Nucleus accumbens (tissue), 56 donors: Measurements from ENCODE around the gene CCDC167.

Experiments used
- DNase-seq, 56 donors: peaks; one replicate each; lab custom pipeline; 2025; lab: John Stamatoyannopoulos, UW

The CCDC167 gene

DNA sequence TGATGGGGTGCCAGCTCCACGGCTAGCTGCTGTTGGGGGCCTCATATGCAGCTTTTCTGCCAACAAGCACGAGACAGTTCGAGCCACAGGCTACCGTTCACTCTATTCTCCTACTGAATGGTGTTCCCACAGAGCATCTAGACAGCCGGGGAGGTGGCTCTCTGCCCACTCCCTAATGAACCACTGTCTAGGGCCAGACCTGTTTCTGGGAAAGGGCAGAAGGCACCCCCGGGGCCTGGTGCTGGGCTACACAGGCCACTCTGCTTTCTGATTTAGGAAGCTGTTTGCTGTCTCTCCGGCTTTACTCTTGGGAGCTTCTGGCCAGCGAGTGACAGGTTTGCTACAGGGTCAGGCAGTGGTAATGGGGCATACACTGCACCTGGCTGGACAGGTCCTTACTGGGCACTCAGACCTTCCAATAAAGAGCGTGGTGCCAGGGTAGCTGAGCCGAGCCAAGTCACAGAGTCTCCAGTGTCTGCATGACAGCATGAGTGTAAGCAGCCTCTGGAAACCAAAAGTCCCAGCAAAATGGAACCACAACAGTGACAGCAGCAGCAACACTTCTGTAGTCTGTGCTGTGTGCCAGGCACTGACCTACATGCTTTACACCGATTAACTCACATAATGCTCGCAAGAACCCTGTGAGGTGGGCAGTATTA lies 8.4 kb downstream of the CCDC167 start:
- peak in 3 of 56 donors; percentile 14 to 32 (median 17) for DNase-seq

DNA sequence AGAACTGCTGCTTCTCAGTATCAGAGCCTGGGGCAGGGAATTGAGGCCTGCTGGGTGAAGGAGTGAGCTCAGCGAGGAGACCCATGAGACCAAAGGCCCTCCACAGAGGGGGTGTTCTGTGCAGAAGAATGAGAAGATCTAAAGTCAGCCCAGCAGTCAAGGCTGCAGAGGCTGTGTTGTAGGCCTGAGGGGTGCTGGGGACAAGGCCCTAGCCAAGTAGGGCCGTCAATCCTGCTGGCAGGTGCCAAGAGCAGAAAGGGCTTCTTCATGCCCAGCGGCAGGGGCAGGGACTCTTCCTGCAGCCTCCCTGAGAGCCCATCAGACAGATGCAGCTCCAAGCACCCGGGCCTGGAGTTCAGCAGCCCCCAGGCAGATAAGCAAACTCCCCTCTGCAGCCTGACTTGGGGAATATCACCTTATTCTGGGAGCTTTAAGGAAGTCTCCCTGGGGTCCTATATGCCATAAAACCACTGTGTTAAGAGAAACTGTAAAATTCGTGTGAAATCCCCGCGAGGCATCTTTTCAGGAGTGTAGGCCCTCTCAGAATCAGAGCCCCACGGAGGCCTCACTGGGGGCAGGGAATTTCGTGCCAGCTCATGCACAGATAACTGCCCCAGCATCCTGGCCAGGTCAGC lies 9.0 kb downstream of the CCDC167 start:
- DNase-seq = no peak

DNA sequence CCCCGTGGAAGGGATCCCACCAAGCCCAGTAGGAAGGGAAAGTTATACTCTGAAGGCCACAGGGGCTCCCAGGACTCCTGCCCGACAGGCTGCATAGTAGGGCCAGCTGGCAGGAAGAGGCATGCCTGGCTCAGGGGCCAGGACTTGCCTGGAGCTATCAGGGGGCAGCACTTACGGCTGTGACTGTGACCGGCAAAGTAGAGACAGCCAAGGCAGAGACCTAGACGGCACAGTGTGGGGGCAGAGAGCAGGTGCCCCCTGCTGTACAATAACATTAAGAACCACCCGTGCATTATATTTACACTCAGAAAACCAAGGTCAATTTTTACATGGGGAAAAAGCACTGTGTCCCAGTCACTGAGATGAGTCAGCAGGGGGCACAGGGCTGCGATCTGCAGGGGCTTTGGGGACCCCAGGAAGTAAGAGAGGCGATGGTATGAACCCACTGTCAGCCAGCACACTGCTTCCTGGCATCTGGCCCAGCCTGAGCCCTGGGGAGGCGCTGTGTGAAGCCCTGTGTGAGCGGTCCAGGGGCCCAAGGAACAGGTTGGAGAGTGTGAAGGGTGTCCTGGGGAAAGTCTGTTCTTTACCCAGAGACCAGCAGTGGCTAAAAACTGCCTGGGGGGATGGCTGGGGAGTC lies 9.9 kb downstream of the CCDC167 start:
- peak in 2 of 56 donors; percentile 14 to 28 for DNase-seq

DNA sequence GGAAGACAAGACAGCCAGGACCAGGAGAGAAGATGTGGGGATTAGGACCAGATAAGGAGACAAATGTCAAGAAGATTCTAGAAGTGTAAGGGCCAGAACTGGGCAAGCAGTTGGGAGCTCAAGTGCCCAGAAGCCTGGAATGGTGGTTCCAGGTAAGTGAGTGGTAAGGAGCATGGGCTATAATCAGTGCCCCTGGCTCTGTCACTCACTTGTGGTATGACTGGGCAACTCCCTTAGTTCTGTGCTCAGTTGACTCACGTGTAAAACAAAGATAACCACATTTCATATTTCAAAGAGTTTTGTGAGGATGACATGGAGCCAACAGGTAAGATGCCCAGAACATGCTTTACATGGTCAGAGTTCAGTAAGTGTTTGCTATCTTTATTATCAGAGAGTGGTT lies 11.2 kb downstream of the CCDC167 start:
- no peak for DNase-seq

DNA sequence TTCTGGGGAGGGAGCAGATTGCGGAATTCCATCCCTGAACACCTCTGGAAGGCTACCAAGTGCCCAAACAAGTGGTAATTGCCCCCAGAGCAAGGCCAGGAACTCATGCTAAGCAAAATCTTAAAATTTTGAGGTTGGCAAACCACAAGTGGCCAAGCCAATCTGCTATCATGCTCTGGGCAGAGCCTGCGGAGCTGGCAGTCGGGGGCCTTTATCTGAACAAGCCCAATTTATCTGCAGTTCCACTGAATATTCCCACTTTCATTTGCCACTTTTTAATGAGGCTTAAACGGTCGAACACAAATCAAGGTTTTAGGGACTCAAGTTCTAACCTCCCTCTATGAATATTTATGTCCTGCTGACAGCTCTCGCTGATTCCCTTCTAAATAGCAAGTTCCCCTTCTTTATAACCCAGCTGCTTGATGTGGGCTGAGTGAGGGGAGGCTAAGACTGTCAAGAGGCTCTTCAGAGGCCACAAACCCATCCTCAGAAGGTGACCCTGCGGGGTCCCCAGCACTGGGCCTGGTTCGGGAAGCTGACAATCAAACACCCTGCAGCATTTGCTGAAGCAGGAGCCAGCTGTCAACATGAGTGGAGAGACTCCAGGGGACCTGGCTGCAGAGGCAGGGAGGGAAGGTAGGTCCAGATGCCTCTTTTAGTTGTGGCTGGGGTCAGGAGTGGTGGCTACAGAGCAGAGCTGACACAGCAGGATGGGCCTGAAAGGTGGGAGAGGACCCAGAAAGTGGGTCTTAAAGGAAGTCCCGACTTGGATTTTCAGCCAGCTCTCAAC lies 11.9 kb downstream of the CCDC167 start:
- no peak for DNase-seq

DNA sequence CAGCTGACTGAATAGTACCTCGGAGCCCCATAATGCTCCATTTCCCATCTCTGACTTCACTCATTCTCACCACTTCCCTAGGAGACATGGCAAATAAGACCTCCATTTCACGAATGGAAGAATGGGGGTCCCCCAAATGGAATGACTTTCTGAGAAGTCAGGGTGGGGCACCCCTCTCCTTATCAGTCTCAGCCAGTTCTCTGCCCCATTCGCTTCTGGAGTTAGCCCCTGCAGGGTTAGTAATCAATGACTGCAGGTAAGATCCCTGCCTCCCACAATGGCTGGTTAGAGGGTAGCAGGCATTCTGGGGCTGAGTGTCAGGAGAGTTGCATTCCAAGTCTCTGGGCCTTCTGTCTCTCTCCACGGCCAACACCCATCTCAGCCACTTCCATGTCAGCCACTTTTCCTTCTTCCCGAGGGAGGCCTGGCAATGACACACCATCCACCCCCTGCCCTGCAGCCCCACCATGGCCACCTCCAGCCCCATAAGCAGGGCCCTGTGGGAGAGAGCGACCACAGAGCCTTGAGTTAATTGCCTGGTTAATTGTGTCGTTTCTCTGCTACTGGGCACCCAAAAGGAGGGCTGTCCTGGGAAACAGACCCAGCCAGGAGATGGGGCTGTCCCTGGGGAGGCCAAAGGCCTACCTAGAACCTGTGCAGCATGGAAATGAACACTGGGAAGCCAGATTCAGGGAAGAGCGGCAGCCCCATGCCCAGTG lies 13.4 kb downstream of the CCDC167 start:
- no peak for DNase-seq

DNA sequence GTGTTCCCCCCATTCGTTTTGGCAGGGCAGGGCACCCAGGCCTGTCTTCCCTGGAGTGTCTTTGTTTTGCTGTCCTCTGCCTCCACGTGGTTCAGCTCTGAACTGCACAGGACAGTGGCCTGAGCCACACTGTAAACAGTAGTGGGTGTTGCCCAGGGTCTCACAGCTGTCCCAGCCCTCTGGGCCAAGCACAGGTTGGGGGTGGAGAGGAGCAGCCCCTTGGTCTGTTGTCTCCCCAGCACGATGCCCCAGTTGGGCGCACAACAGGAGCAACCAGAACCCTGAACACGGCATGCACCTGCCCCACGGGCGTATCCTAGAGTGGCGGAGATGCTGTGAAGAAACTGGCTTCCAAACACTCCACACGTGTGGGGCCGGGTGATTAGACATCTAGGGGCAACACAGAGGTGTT lies 14.4 kb downstream of the CCDC167 start:
- no peak for DNase-seq

DNA sequence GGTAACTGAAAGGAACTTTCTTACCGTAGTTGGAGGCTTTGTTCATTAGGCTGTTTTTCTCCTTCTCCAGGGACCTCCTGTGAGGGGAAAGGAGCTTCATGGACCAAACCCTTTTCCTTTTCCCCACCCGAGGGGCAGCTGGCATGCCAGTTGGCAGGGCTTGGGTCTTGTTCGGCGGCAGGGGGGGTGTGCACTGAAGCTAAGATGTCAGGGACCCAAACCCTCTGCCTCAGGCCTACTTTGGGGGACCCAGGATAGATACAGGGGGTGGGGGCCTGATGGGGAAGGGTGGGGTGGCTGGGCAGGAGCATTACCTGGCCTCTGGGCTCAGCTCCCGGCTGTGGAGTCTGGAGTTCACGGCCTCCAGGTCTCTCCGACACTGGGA lies 14.9 kb downstream of the CCDC167 start:
- DNase-seq = no peak

DNA sequence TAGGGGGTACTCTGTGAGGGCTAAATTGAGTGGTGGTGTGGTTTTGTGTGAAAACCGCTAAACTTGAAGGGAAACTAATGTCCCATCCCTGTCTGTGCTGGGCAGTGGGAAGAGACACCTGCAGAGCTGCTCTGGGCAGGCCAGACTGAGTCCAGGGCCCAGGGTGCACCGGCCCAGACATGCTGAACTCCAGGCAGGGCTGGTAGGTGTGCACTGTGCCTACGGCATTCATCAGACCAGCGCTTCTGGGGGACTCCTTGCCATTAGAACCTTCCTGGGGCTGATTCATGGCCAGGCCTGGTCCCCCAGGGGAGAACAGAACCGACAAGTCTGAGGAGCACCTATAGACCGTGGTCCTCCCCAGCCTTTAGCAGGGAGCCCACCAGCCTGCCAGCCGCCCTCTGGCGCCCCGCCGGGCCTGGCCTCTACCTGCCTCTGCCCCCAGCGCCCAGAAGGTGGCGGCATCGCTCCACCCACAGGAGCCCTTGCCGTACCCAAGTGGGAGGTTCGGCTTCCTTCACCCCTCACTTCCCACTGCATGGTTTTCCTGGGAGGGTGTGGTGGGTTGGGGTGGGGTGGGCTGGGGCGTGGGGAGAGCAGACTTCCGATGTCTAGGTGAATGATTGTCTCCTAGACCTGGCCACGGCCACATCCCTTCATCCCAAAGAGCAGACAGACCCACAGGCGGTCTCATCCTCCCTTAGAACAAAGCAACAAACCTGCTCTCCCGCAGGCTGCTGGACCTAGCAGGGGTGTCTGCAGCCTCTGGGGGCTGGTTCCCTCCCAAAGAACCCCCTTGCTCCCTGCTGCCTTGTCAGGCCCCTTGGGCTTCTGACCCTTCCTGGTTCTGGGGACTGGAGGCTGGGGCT lies 15.5 kb downstream of the CCDC167 start:
- peak in 45 of 56 donors; percentile 13 to 77 (median 44) for DNase-seq

DNA sequence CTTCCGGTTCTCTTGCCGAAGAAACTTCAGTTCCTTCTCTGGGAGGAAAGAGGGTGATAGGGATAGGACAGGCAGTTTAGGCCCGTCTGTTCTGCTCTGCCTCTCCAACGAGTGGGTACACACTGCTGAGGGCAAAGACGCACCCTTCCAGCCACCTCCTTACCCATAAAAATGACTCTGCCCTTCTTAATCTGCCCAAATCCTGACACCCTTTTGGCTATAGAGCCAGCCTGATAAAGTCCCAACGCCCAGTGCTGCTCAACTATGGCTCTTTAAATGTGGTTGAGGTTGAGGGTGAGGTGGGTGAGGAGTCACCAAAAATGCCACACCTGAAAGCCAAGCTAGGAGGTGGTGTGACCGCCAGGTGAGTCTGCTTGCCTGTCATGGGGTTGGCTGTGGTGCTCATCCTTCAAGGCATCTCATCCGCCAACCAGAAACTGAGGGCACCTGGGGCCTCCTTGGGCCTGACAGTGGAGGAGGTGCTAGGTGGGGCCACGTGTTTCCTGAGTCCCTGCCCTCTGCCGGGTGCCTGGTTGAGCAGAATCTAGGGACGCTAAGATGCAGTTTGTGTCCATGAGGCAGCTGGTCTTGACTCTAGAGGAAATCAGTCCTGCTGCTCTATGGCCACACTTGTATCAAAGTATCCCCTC lies 16.3 kb downstream of the CCDC167 start:
- DNase-seq = no peak

DNA sequence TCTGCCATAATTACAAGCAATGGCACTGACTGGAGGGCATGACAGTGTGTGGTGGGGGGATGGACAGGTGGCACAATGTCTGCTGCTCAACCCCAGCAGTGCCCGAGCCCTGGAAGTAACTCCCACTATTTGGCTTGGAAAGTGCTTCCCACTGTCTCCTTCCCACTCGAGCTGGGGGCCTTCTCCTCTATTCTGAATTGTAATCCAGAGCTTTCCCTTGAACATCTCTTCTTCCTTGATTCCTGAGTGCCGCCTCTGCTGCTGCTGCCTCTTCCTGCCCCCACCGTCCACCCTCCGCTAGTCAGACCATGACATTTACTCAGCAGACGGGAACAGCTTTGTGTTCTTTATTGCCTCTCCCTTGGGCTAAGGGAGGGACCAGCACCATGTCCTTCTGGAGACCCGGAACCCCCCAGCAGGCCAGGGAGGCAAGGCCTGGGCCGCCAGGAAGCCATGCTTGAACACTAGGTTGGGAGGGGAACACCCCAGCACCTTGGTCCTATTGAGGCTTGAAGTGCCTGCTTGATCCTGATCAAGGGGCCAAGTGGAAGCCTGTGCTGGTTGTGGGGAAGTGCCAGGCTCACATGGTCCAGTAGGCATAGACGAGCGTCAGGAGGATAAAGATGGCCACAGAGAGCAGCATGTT lies 17.0 kb downstream of the CCDC167 start:
- DNase-seq = no peak

DNA sequence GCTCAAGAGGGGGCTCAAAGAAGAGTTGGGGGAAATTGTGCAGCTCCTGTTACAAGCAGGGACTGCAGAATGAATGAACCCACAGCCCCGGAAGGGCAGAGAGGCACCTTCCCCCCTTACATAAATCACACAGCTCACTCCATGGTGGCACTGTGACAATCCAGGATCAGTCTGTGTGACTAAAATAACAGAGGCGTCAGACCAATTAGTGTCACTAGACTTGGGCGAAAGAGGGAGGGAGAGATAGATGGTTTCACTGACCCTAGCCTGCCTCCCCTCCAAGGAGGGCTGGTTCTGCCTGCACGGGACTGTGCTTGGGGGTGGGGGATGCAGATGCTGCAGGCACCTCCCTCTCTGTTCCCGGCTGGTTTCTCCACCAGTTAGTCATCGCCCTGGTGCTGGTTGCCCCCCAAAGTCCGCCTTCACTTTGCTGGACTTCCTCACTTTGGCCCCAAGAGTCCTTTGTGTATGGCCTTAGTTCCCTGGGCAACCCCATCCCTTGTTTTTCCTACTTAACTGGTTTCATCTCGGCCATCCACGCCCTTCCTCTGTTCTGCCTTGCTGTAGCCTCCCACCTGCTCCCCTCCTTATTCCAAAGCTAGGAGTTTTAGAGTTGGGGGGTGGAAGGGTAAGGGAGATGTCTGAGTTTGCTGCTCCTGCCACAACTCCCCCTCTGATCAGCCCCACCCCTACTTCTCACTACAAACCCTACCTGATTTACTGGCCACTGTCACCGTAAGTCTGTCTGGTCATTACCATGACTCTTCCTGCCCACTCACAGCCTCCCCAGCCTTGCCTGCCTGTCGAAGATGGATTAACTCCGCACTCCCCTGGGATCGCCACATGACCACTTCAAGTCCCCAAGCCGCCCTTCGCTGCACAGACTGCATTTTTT lies 17.7 kb downstream of the CCDC167 start:
- DNase-seq = no peak

DNA sequence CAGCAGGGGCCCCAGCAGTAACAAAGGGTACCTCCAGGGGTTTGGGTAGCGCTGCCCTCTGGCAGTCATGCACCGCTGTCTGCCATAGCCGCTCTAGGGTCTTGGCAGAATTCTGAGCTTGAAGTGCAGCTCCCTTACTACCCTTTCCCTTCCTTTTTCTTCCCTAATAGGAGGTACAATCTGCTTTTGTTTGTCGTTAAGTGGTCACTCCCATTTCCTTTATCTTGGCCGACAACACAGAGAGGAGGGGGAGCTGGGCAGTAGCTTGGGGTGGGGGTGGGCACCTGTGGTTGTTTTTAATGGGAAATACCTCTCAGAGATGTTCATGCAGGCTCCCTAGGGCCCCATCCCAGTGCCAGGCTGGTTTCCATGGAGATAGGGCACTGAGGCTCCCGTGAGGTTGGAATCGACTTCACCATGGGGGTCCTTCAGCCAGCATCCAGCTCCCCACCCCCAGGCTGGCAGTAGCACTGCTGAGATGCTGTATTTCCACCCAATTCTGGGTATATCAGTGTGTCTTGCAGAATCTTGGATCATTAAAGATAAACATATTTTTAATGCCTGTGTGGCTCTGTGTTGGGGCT lies 18.6 kb downstream of the CCDC167 start:
- DNase-seq = no peak

DNA sequence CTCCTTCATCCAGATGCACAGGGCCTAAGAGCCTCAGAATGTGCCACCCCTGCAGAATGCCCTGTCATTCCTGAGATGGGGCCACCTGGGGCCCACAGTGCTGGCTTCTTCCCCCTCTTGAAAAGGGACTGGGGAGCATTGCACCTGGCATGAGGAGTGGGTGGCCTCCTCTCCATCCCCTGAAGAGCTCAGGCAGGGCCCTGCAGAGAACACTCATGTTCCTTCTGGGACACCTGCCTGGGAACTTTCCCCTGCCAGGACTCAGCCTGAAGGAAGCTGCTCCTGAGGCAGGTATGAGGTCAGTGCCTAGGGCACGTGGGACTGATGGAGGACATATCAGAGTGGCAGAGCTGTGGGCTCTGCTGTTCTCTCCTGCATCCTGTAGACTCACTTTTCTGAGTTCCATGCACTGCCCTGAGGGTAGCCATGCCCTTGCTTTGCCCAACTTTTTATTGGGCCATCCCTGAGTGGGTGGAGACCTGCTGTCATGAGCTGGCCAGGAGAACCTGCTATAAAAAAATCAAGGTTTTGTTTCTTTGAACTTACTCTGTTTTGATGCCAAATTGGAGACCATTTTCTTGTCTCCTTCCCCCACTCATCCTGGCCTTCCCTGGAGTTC lies 19.5 kb downstream of the CCDC167 start:
- no peak for DNase-seq

DNA sequence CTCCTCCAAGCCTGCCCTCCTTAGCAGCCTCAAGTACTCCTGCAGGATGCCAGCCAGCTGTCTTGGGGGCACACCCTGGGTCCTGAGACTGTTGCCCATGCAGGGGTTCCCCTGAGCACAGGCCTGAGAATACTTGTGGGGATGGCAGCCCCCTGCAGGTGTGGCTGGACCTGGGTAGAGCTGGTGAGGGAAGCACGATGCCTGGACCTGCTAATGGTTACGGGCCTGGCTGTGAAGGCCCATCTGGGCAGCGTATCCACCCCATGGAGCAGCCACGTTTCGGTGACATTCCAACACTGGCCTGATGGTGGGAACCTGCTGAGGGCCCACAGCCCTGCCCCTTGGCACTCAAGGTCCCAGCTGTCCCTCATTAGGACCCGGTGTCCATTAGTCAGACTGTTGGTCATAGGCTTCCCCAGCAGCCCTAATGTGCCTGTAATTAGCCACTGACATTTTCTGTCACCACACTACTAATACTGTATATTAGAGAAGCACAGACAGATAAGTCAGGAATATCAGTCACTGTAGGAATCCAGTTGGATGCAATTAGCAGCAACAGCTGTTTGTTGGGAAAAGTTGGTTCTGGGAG lies 20.3 kb downstream of the CCDC167 start:
- no peak for DNase-seq

DNA sequence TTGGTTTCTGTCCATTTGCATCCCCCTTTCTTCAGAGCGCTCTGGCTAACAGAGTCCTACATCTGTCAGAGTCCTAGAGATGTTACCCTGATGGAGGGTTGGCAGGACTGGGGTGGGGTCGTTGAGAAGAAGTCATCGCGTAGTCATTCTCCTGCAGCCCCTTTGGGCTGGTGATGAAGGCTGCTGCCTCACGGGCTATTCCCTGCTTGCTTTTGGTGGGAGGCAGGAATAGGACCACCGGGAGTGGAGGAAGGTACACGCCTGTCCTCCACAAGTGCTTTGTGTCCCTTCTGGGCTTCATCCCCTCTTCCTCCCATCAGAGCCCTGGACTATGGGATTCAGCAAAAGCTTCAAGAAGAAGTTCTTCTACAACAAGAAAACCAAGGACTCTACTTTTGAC lies 20.9 kb downstream of the CCDC167 start:
- DNase-seq = no peak
